ENCODE results near the gene NELL1. TPM values are rescaled to one million over a fixed set of nuclear protein-coding genes. Genes with fewer than 3 reads are reported as not detected.
A peak's percentile ranks its signal among the peaks of the same experiment; 100 is the strongest.

NELL1 gene
- total RNA-seq, 1 experiment from 2014 or later, result 0.22 TPM

- Histone ChIP-seq H3K23me2 (ENCODE audit: insufficient read length, low read depth, low read length, poor library complexity, severe bottlenecking) (no peaks in the 10 kb centered on the region), H2BK12ac (ENCODE audit: insufficient read length, low read depth, low read length) (no peak overlapping the region), H4K20me1 (ENCODE audit: control insufficient read depth, insufficient read depth, insufficient read length) (no peaks in the 10 kb centered on the region), H3K4me2 (ENCODE audit: insufficient read depth, insufficient read length, low read length) (no peak overlapping the region), H2BK5ac (ENCODE audit: insufficient read length, low read length) (no peak overlapping the region), H3K4me1 (ENCODE audit: insufficient read depth, low read length) (no peaks in the 10 kb centered on the region), H3K79me1 (ENCODE audit: insufficient read depth, low read depth, low read length, poor library complexity, severe bottlenecking) (no peaks in the 10 kb centered on the region), H3K9ac (ENCODE audit: extremely low read depth, insufficient read length, low read length) (no peak overlapping the region), H2AFZ (ENCODE audit: low read length) (no peak overlapping the region), H2BK15ac (ENCODE audit: low read depth, low read length) (no peak overlapping the region), H4K5ac (ENCODE audit: insufficient read length, low read depth, low read length) (no peak overlapping the region), H3K14ac (ENCODE audit: insufficient read depth, low read length) (no peak overlapping the region), H3K56ac (ENCODE audit: insufficient read length, low read depth, low read length) (no peak overlapping the region), H3T11ph (ENCODE audit: low read length) (no peak overlapping the region), H3K4ac (ENCODE audit: low read depth, low read length) (no peak overlapping the region), H3K9me3 (ENCODE audit: control insufficient read depth, low read depth, low read length) (no peaks in the 10 kb centered on the region), H3K79me2 (ENCODE audit: insufficient read depth, low read length) (no peaks in the 10 kb centered on the region), H3K23ac (ENCODE audit: insufficient read length, low read depth, low read length) (no peak overlapping the region), H2AK5ac (ENCODE audit: insufficient read length, low read length) (no peak overlapping the region), H3K27me3 (ENCODE audit: insufficient read depth, low read length) (no peaks in the 10 kb centered on the region), H2BK120ac (ENCODE audit: low read depth, low read length, poor library complexity, severe bottlenecking) (no peak overlapping the region), H3K27ac (ENCODE audit: insufficient read length, low read depth, low read length) (no peak overlapping the region), H2BK20ac (ENCODE audit: low read depth, low read length, poor library complexity, severe bottlenecking) (no peak overlapping the region), H4K91ac (ENCODE audit: insufficient read length, low read depth, low read length) (no peak overlapping the region), H3K18ac (ENCODE audit: insufficient read length, low read depth, low read length) (no peak overlapping the region), H4K8ac (replicated peaks; ENCODE audit: insufficient read length, low read depth, low read length) (no peak overlapping the region)
- Mint-ChIP-seq H3K4me1 (no peaks in the 10 kb centered on the region), H3K36me3 (ENCODE audit: insufficient read depth in 1 of 3, low read depth in 3 of 3) (no peaks in the 10 kb centered on the region), H3K27me3 (ENCODE audit: low read depth) (no peaks in the 10 kb centered on the region), H3K9me3 (no peaks in the 10 kb centered on the region), H3K27ac (peak overlapping the region in 1 of 3 experiments; percentile 60; a peak in 1 of 7 replicates), H3K4me3 (no peak overlapping the region)
- TF ChIP-seq CTCF (conservative IDR thresholded peaks at IDR 0.05), result peak; percentile 87
- DNase-seq, result peak; percentile 84
- no CpG with 5 or more reads among the region's 2 CpGs for WGBS (ENCODE audit: extremely low coverage, insufficient read length, low lambda C conversion rate)
Measured at GRCh38 chr11:21511835-21512440, 842.6 kb downstream of the NELL1 start.

All from H9 (cell line).